Right atrium auricular region (tissue), 2 donors: ENCODE results near the gene PLSCR4. TPM values are rescaled to one million over a fixed set of nuclear protein-coding genes. Genes with fewer than 3 reads are reported as not detected.
"Not testable (repeated sequence)": the region's sequence is repeated elsewhere in the genome, so short reads cannot be mapped to it uniquely, and the experiment has no call there.

ENCODE experiments used
- DNase-seq: peaks from one replicate; pipeline ENCODE4 v3.0.0-alpha.2; 2019; ENCODE audit warnings: low spot score
- H3K27ac ChIP-seq, 2 donors: fragments of 200-600 bp; sonication (generic); 1 replicate in 1 of 2; 2 replicates in 1 of 2; pipeline ENCODE4 v1.5.1; 2016 to 2019
- H3K27me3 ChIP-seq, 2 donors: fragments of 200-600 bp; sonication (generic); one replicate each; pipeline versions ENCODE4 v1.5.1 to v1.6.0; 2017 to 2019
- H3K36me3 ChIP-seq: fragments of 200-600 bp; sonication (generic); one replicate; pipeline ENCODE4 v1.5.1; 2016
- H3K4me1 ChIP-seq, 2 donors: fragments of 200-600 bp; sonication (generic); one replicate each; pipeline versions ENCODE4 v1.5.1 to v1.6.0; 2017 to 2019
- H3K4me3 ChIP-seq, 2 donors: fragments of 200-600 bp; sonication (generic); 1 replicate in 1 of 2; 2 replicates in 1 of 2; pipeline ENCODE4 v1.5.1; 2017 to 2019; ENCODE audit warnings: mild to moderate bottlenecking in 1 of 2, moderate library complexity in 1 of 2
- H3K9me3 ChIP-seq, 2 donors: fragments of 200-600 bp; sonication (generic); one replicate each; pipeline ENCODE4 v1.5.1; 2019
- total RNA-seq, 2 donors: library from RNA; depleted of rRNA; stranded (reverse); fragments of >200 nt; gene quantifications; one replicate each; pipeline ENCODE4 v1.1.0, GENCODE V29; 2016
- TF ChIP-seq, protein P1 (sequence below), 2 donors: fragments of 200-600 bp; sonication (generic); IDR thresholded peaks; one replicate each; pipeline ENCODE4 v1.5.1; 2019; ENCODE audit warnings: antibody characterized with exemption in 2 of 2

PLSCR4 gene, protein sequence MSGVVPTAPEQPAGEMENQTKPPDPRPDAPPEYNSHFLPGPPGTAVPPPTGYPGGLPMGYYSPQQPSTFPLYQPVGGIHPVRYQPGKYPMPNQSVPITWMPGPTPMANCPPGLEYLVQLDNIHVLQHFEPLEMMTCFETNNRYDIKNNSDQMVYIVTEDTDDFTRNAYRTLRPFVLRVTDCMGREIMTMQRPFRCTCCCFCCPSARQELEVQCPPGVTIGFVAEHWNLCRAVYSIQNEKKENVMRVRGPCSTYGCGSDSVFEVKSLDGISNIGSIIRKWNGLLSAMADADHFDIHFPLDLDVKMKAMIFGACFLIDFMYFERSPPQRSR
- 10 to 100 TPM; 22.9 to 31.5 TPM for total RNA-seq

- Histone ChIP-seq H3K27ac (peak within 1 kb of the TSS; percentile 92 to 95), H3K27me3 (no peaks in the 10 kb centered on the region), H3K4me1 (peaks cover 0 to 21% of the 10 kb centered on the region in 2 donors), H3K36me3 (no peaks in the 10 kb centered on the region), H3K4me3 (peak within 1 kb of the TSS; percentile 84 to 86), H3K9me3 (peaks cover 0 to 5% of the 10 kb centered on the region in 2 donors)
- peak; percentile 79 for DNase-seq
- TF ChIP-seq, protein P1, sequence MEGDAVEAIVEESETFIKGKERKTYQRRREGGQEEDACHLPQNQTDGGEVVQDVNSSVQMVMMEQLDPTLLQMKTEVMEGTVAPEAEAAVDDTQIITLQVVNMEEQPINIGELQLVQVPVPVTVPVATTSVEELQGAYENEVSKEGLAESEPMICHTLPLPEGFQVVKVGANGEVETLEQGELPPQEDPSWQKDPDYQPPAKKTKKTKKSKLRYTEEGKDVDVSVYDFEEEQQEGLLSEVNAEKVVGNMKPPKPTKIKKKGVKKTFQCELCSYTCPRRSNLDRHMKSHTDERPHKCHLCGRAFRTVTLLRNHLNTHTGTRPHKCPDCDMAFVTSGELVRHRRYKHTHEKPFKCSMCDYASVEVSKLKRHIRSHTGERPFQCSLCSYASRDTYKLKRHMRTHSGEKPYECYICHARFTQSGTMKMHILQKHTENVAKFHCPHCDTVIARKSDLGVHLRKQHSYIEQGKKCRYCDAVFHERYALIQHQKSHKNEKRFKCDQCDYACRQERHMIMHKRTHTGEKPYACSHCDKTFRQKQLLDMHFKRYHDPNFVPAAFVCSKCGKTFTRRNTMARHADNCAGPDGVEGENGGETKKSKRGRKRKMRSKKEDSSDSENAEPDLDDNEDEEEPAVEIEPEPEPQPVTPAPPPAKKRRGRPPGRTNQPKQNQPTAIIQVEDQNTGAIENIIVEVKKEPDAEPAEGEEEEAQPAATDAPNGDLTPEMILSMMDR (IDR thresholded peaks at IDR 0.05), result no peak
These were observed at the start of gene PLSCR4 for GRCh38 chr3:146250449-146251382. PLSCR4 (minus strand) TSS chr3:146251105; CDS start chr3:146222071, 29,034 bp downstream.

- not testable (repeated sequence) for DNase-seq, H3K27ac ChIP-seq, H3K4me1 ChIP-seq, H3K27me3 ChIP-seq, H3K4me3 ChIP-seq, H3K36me3 ChIP-seq, H3K9me3 ChIP-seq
These were observed 42.5 kb upstream of the PLSCR4 start for GRCh38 chr3:146293401-146293800.

DNA sequence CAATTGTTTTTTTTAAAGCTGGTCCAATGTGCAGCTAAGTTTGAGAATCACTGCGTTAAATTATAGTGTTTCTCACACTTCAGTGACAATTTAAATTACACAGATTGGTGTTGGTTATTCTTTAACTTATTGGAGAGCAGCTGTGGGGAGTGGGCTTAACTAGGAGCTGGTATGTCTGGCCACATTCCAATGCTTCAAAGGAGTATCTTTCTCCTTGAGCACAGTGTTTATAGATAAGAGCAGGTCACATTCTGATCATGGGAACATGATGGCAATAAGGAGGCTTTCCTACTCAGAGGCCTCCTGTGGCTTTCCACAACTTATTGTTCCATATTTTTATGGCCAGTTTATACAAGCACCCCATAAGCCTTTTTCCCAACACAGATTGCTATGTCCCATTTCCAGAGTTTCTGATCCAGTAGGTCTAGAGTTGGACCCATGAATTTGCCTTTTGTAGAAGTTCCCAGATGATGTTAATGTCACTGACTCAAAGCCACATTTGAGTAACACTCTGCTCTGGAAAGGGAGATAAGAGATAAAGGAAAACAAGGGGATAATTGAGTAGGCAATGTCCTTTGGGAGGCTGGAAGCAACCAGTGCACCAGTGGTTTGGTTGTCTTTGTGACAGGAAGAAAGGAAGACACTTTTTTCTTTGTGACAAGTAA is 33.0 kb upstream of the PLSCR4 start:
- H3K4me3 ChIP-seq, result no peak overlapping the region
- H3K36me3 ChIP-seq, result no peaks in the 10 kb centered on the region
- no peaks in the 10 kb centered on the region for H3K9me3 ChIP-seq
- TF ChIP-seq, protein P1 (IDR thresholded peaks at IDR 0.05), result no peak
- peaks cover 0 to under 1% of the 10 kb centered on the region in 2 donors for H3K4me1 ChIP-seq
- H3K27me3 ChIP-seq, result no peaks in the 10 kb centered on the region
- no peak for DNase-seq
- no peak overlapping the region for H3K27ac ChIP-seq

GRCh38 chr3:146280864-146281263 is 30.0 kb upstream of the PLSCR4 start:
- TF ChIP-seq, protein P1 (IDR thresholded peaks at IDR 0.05), result no peak
- Histone ChIP-seq H3K4me1 (peaks cover 0 to 10% of the 10 kb centered on the region in 2 donors), H3K4me3 (no peak overlapping the region), H3K9me3 (no peaks in the 10 kb centered on the region), H3K27me3 (no peaks in the 10 kb centered on the region), H3K36me3 (no peaks in the 10 kb centered on the region), H3K27ac (no peak overlapping the region)
- no peak for DNase-seq

DNA sequence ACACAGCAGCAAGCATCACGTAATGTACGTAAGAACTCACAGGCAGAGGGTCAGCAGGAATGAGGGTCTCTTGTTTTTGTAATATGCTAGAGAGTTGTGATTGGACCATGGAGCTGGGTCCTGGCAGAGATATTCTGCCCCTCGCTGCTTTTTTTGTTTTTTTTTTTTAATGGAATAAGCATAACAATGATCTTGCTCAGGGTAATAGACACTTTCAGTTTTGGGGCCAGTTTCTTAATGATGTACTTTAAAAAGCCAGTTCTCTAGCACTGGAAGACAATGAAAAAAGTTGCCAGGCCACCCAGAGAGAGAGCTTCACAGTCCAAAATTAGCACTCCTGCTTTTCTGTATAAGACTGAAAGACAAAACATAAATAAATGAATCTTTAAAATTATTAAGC is 29.0 kb upstream of the PLSCR4 start:
- Histone ChIP-seq H3K4me3 (no peak overlapping the region), H3K4me1 (peaks cover 0 to 10% of the 10 kb centered on the region in 2 donors), H3K27ac (no peak overlapping the region), H3K27me3 (no peaks in the 10 kb centered on the region), H3K9me3 (no peaks in the 10 kb centered on the region), H3K36me3 (no peaks in the 10 kb centered on the region)
- TF ChIP-seq, protein P1 (IDR thresholded peaks at IDR 0.05), result no peak
- DNase-seq, result no peak
